ENCODE measurements around the gene KIF13A.

DNA sequence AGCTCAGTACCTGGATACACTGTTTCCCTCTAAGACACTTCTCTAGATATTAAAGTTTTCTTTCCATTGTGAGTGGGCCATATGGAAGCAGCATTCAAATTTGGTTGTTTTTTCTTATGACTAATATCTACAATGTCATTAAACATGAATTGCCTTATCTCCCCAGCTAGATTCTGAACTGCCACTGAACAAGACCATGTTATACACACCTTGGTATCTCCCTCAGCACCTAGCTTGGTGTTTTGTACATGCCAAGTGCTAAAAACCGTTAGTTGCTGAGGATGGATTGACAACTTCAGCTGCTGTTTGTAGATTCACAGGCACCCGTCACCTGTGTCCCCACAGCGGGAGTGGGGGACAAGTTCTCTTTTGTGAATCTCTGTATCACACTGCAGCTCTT is 131.1 kb downstream of the KIF13A start:
- TF ChIP-seq, protein P1, sequence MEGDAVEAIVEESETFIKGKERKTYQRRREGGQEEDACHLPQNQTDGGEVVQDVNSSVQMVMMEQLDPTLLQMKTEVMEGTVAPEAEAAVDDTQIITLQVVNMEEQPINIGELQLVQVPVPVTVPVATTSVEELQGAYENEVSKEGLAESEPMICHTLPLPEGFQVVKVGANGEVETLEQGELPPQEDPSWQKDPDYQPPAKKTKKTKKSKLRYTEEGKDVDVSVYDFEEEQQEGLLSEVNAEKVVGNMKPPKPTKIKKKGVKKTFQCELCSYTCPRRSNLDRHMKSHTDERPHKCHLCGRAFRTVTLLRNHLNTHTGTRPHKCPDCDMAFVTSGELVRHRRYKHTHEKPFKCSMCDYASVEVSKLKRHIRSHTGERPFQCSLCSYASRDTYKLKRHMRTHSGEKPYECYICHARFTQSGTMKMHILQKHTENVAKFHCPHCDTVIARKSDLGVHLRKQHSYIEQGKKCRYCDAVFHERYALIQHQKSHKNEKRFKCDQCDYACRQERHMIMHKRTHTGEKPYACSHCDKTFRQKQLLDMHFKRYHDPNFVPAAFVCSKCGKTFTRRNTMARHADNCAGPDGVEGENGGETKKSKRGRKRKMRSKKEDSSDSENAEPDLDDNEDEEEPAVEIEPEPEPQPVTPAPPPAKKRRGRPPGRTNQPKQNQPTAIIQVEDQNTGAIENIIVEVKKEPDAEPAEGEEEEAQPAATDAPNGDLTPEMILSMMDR (IDR thresholded peaks at IDR 0.05; ENCODE audit: insufficient read depth, low read length): no peak
- TF ChIP-seq REST (IDR thresholded peaks at IDR 0.05; ENCODE audit: insufficient replicate concordance, low read depth) (no peak), POLR2AphosphoS5 (IDR thresholded peaks at IDR 0.05; ENCODE audit: low read depth) (no peak), GABPA (IDR thresholded peaks at IDR 0.05; ENCODE audit: low read depth) (no peak), SPI1 (IDR thresholded peaks at IDR 0.05; ENCODE audit: borderline replicate concordance, low read depth) (no peak)

Measured in HL-60 (cell line).